ENCODE results near the gene FREY1.

- TF ChIP-seq CTCF (conservative IDR thresholded peaks at IDR 0.05 in 1 of 2, IDR thresholded peaks at IDR 0.05 in 1 of 2; ENCODE audit: low read depth in 1 of 2, low read length in 2 of 2): no peak
- TF ChIP-seq EZH2 (IDR thresholded peaks at IDR 0.05; ENCODE audit: low read length, missing control alignments): no peak
Measured at GRCh38 chr11:45906965-45907611, at the start of gene FREY1.
